ENCODE measurements around the gene ARMC8. TPM values are rescaled to one million over a fixed set of nuclear protein-coding genes. Genes with fewer than 3 reads are reported as not detected.

Gene ARMC8
- total RNA-seq, 1 donor from 2014 or later = 33.2 TPM

GRCh38 chr3:138303474-138303873 is 116.4 kb downstream of the ARMC8 start:
- Histone ChIP-seq H3K4me1 (ENCODE audit: insufficient read depth, low read length) (no peaks in the 10 kb centered on the region), H3K79me2 (ENCODE audit: insufficient read depth, low read length) (no peaks in the 10 kb centered on the region), H3K4me2 (ENCODE audit: low read length) (no peak overlapping the region), H3K9me3 (ENCODE audit: insufficient read depth, low read depth, low read length) (peaks cover 5% of the 10 kb centered on the region), H3K27ac (ENCODE audit: low read depth, low read length) (no peak overlapping the region), H2AFZ (ENCODE audit: low read depth, low read length) (no peak overlapping the region), H4K20me1 (ENCODE audit: insufficient read depth, low read length) (no peaks in the 10 kb centered on the region), H3K4me3 (ENCODE audit: insufficient read depth, low read depth, low read length) (no peak overlapping the region), H3K9ac (ENCODE audit: low read length) (no peak overlapping the region), H3K27me3 (ENCODE audit: insufficient read depth, low read length) (no peaks in the 10 kb centered on the region), H3K36me3 (ENCODE audit: insufficient read depth, low read length) (peaks cover under 1% of the 10 kb centered on the region)
- H3K27ac Mint-ChIP-seq (ENCODE audit: unreplicated experiment) = no peak overlapping the region
- peaks cover 22% of the 10 kb centered on the region for H3K36me3 Mint-ChIP-seq (ENCODE audit: low read depth, unreplicated experiment)
- peaks cover 16% of the 10 kb centered on the region for H3K9me3 Mint-ChIP-seq (ENCODE audit: unreplicated experiment)
- DNase-seq (ENCODE audit: low read depth) = no peak
- no peak for FAIRE-seq
- TF ChIP-seq CTCF (IDR thresholded peaks at IDR 0.05; ENCODE audit: insufficient read depth, low read depth, low read length) = no peak
- no peak for TF ChIP-seq EZH2 (IDR thresholded peaks at IDR 0.05; ENCODE audit: insufficient read depth, low read length)
- no peaks in the 10 kb centered on the region for H3K4me1 Mint-ChIP-seq (ENCODE audit: low read depth, unreplicated experiment)
- no peak overlapping the region for H3K4me3 Mint-ChIP-seq (ENCODE audit: unreplicated experiment)
- H3K27me3 Mint-ChIP-seq (ENCODE audit: low read depth, unreplicated experiment) = no peaks in the 10 kb centered on the region

DNA sequence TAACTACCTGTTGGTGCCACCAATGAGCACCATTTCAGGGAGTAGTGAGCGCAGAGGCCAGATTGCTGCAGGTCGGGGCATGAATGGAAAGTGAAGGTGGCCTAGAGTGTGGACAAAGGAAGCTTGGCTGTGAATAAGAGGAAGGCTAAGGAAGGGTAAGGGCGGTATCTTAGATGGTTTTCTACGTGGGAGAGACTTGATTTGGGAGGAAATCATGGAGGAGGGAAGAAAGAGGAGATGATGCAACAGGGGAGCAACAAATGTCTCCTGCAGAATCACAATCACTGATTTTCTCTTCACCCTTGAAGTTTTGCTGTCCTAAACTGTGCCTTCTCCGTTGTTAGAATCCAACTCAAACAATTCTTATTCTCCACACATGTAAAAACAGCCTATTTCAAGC is 120.8 kb downstream of the ARMC8 start:
- peaks cover 5% of the 10 kb centered on the region for H3K9me3 ChIP-seq (ENCODE audit: insufficient read depth, low read depth, low read length)
- FAIRE-seq = no peak
- no peak overlapping the region for H3K27ac ChIP-seq (ENCODE audit: low read depth, low read length)
- peaks cover 1% of the 10 kb centered on the region for H3K27me3 Mint-ChIP-seq (ENCODE audit: low read depth, unreplicated experiment)
- no peak overlapping the region for H3K9ac ChIP-seq (ENCODE audit: low read length)
- peaks cover 11% of the 10 kb centered on the region for H3K36me3 Mint-ChIP-seq (ENCODE audit: low read depth, unreplicated experiment)
- no peak overlapping the region for H3K4me3 Mint-ChIP-seq (ENCODE audit: unreplicated experiment)
- no peaks in the 10 kb centered on the region for H4K20me1 ChIP-seq (ENCODE audit: insufficient read depth, low read length)
- H3K9me3 Mint-ChIP-seq (ENCODE audit: unreplicated experiment) = peaks cover 41% of the 10 kb centered on the region
- H3K4me2 ChIP-seq (ENCODE audit: low read length) = no peak overlapping the region
- no peak for TF ChIP-seq EZH2 (IDR thresholded peaks at IDR 0.05; ENCODE audit: insufficient read depth, low read length)
- TF ChIP-seq CTCF (IDR thresholded peaks at IDR 0.05; ENCODE audit: insufficient read depth, low read depth, low read length) = no peak
- H3K27me3 ChIP-seq (ENCODE audit: insufficient read depth, low read length) = no peaks in the 10 kb centered on the region
- DNase-seq (ENCODE audit: low read depth) = no peak
- H3K27ac Mint-ChIP-seq (ENCODE audit: unreplicated experiment) = no peak overlapping the region
- H3K4me1 ChIP-seq (ENCODE audit: insufficient read depth, low read length) = no peaks in the 10 kb centered on the region
- no peaks in the 10 kb centered on the region for H3K79me2 ChIP-seq (ENCODE audit: insufficient read depth, low read length)
- no peak overlapping the region for H3K4me3 ChIP-seq (ENCODE audit: insufficient read depth, low read depth, low read length)
- H2AFZ ChIP-seq (ENCODE audit: low read depth, low read length) = no peak overlapping the region
- no peaks in the 10 kb centered on the region for H3K4me1 Mint-ChIP-seq (ENCODE audit: low read depth, unreplicated experiment)
- H3K36me3 ChIP-seq (ENCODE audit: insufficient read depth, low read length) = no peaks in the 10 kb centered on the region

DNA sequence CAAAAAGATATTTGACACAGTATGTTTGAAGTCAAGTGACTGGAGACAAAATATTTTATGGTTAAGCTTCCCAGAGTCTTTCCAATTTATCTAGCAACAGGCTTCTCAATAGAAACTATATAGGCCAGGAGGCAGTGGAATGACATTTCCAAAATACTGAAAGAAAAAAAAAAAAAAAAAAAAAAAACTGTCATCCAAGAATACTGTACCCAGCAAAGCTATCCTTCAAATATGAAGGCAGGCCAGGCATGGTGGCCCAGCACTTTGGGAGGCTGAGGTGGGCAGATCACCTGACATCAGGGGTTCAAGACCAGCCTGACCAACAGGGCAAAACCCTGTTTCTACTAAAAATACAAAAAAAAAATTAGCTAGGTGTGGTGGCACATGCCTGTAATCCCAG is 121.7 kb downstream of the ARMC8 start:
- DNase-seq (ENCODE audit: low read depth) (no peak), FAIRE-seq (no peak)
- H3K36me3 Mint-ChIP-seq (ENCODE audit: low read depth, unreplicated experiment) = peaks cover 11% of the 10 kb centered on the region
- H3K9ac ChIP-seq (ENCODE audit: low read length) = no peak overlapping the region
- H3K36me3 ChIP-seq (ENCODE audit: insufficient read depth, low read length) = no peaks in the 10 kb centered on the region
- H2AFZ ChIP-seq (ENCODE audit: low read depth, low read length) = no peak overlapping the region
- H3K4me3 ChIP-seq (ENCODE audit: insufficient read depth, low read depth, low read length) = no peak overlapping the region
- TF ChIP-seq EZH2 (IDR thresholded peaks at IDR 0.05; ENCODE audit: insufficient read depth, low read length) (no peak), CTCF (IDR thresholded peaks at IDR 0.05; ENCODE audit: insufficient read depth, low read depth, low read length) (no peak)
- H3K4me1 Mint-ChIP-seq (ENCODE audit: low read depth, unreplicated experiment) = no peaks in the 10 kb centered on the region
- no peaks in the 10 kb centered on the region for H3K27me3 ChIP-seq (ENCODE audit: insufficient read depth, low read length)
- H3K9me3 Mint-ChIP-seq (ENCODE audit: unreplicated experiment) = peaks cover 41% of the 10 kb centered on the region
- no peaks in the 10 kb centered on the region for H3K4me1 ChIP-seq (ENCODE audit: insufficient read depth, low read length)
- no peak overlapping the region for H3K27ac Mint-ChIP-seq (ENCODE audit: unreplicated experiment)
- peaks cover 1% of the 10 kb centered on the region for H3K27me3 Mint-ChIP-seq (ENCODE audit: low read depth, unreplicated experiment)
- H3K4me2 ChIP-seq (ENCODE audit: low read length) = no peak overlapping the region
- peaks cover 5% of the 10 kb centered on the region for H3K9me3 ChIP-seq (ENCODE audit: insufficient read depth, low read depth, low read length)
- H3K27ac ChIP-seq (ENCODE audit: low read depth, low read length) = no peak overlapping the region
- H3K79me2 ChIP-seq (ENCODE audit: insufficient read depth, low read length) = no peaks in the 10 kb centered on the region
- no peaks in the 10 kb centered on the region for H4K20me1 ChIP-seq (ENCODE audit: insufficient read depth, low read length)
- H3K4me3 Mint-ChIP-seq (ENCODE audit: unreplicated experiment) = no peak overlapping the region
